T1000 (cell line): ENCODE results near the gene ZNF235.
"Not testable (repeated sequence)": the region's sequence is repeated elsewhere in the genome, so short reads cannot be mapped to it uniquely, and the experiment has no call there.

Experiments used
- DNase-seq: peaks from one replicate; lab custom pipeline; 2025; ENCODE audit warnings: mixed read lengths; lab: John Stamatoyannopoulos, UW

The ZNF235 gene

DNA sequence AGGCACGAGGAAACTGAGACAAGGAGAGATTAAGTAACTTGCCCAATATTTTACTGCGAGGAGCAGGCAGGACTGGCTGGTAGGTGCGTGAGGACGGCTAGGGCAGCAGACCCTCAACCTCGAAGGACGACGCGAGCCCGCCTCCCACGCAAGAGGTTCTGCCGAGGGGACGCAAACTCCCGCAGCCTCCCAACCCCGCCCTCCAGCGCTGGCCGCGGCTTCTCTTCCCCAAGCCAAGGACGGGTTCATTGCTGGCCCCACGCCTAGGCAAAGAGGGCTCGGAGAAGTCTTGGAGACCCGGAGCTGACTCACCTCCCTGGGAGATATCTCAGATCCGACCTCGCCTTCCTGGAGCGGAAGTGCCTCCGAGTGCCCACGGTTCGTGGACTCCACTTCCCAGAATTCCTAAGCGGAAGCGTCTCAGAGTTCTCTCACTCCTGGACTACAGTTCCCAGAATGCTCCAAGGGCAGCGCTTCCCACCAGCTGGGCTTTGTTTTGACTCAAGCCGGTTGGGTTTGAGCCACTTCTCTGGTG is at the start of gene ZNF235:
Gene ZNF235 (minus strand): TSS at position 367 of the 535 bp plus-strand sequence. CDS start 1,621 bp downstream, outside the sequence.
- DNase-seq: peak; percentile 86

DNA sequence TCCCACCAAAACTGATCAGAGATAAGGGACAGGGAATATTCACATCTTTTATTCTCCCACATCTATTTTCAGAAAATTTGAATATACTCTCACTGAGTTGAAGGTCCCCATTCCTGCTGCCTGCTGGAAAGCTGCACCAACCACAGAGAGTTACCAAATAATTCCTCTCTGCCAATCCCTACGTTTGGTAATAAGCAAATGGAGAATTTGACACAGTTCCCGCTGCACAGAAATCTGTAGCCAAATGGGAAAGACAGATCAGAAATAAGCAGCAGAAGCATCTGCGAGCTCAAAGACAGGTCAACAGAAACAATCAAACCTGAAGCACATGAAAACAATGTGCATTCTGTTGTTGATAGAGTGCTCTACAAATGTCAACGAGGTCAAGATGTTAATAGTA is 41.7 kb upstream of the ZNF235 start:
- no peak for DNase-seq

DNA sequence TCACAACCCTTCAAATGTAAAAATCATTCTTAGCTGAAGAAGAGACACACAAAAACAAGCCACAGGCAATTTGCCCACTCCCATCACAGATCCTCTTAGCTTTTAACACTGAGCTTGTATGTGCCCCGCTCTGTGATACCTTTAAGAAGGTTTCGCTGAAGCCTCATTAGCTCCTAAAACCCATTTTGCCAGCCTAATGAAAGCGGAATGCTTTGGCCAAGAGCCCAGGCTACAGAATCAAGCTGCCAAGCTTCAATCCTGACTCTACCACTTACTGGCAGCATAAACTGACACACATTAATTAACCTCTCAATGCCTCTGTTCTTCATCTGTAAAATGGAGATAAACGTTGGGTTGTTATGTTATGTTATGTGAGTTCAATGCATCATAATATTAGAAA is 41.1 kb upstream of the ZNF235 start:
- no peak for DNase-seq

DNA sequence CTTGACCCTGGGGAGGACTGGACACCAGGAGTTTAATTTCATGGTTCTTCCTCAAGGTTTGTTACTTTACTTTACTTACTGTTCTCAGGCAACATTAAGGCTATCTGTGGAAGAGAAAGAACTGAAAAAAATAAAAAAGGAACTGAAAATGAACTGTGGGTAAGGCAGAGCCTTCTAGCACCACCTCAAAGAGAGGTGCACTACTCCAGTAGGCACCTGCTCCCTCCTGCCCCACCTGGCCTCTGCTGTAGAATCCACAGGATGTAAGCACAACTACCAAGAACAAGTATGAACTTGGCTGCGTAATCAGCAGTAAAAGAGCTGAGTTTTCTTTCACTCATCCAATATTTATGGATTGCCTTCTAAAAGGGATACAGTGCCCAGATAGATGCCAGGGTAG is 39.4 kb upstream of the ZNF235 start:
- no peak for DNase-seq

DNA sequence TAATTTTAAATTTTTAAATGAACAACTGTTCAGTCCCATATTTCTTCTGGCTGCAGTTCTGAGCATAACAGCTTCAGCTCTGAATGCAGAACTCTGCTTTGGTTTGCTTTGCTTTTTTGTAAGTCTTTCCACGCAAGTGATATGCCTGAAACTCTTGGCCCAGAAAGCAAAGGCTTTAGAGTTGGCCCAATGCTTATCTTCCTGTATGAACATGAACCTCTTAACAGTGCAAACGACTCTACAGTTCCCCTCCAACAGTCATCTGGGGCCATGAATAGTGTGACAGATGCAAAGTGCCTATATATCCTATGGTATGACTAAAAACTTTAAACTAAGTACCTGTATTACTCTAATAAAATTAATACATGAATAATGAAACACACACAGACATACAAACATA is 37.0 kb upstream of the ZNF235 start:
- no peak for DNase-seq

DNA sequence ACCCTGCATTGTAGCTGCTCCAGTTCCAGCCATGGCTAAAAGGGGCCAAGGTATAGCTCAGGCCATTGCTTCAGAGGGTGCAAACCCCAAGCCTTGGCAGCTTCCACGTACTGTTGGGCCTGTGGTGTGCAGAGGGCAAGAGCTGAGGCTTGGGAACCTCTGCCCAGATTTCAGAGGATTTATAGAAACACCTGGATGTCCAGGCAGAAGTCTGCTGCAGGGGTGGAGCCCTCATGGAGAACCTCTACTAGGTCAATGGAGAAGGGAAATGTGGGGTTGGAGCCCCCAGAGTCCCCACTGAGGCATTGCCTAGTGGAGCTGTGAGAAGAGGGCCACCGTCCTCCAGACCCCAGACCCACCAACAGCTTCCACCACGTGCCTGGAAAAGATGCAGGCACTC is 29.8 kb upstream of the ZNF235 start:
- DNase-seq: not testable (repeated sequence)

DNA sequence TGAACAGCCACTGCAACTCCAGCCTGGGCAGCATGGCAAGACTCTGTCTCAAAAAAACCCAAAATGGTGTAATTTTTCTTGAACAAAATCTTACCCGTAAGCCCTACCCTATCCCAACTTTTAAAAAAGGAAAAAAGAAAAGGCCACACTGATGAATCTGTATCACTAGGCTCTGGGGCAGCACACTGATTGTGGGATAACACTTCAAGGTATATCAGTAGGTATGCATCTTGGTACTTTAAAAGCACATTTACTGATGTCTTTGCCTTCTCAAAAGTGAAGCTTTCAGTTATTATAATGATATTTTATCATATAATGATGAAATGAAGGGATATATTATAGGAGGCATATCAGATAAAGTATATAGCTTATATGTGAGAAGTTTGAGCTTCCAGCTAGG is 27.3 kb upstream of the ZNF235 start:
- no peak for DNase-seq

DNA sequence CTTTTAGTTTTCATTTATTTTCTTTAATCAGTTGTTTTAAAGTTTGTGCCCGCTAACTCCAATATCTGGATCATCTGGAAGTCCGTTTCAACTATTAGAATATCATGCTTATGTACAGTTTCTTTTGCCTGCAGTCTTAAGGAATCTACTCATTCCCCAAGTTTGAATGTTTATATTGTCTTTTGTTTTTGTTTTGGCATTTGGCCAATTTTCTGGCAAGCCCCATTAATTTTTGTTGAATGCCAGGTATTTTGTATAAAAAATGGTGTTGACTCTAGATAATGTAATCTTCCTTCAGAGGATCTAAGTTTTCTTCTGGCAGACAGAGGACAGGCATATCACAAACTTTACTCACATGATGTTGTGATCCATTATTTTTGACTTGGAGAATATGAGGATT is 11.1 kb upstream of the ZNF235 start:
- DNase-seq: no peak

DNA sequence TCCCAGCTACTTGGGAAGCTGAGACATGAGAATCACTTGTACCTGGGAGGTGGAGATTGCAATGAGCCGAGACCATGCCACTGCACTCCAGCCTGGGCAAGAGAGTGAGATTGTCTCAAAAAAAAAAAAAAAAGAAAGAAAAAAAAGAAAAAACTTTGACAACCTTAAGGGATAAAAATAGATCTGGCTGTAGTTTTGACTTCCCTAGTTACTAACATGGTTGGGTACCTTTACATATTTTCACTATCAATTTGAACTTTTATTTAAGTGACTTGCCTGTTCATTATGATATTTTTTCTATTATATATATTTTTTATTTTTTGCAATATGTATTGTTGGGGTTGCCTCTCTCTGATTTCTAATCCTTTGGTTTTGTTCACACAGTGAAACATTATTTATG is 8.4 kb upstream of the ZNF235 start:
- DNase-seq: no peak

DNA sequence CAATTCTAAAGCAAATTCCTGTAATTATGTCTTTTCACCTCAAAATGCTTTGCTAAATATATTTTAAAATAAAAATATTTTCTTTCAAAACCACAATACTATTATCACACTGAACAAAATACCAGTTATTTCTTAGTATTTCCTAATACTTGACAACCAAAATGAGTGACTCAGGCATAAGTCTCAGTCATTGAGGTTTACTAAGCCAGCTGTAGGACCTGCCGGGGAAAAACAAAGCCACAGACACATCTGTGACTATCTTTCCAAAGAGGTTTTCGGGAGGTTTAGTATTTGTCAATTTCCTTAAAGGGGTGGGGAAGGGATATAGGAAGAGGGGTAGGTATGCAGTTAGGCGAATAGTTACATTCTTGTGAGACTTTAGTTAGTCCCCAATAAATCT is 3.2 kb upstream of the ZNF235 start:
- no peak for DNase-seq

DNA sequence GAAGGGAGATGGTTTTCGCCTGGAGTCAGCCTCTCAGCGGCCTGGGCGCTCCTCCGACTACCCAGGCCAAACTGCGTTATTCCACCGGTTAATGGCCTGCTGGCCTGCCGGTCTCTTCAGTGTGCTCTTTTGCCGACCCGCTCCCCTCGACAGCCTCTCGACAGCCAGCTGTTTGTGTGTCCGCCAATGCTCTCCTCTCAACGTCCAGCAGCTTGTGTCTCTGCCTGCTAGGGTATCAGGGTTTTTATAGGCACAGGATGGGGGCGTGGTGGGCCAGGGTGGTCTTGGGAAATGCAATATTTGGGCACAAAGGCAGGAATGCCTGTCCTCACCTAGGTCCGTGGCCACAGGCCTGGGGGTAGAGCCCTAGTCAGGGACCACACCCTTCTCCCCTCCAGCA is 1.5 kb upstream of the ZNF235 start:
- no peak for DNase-seq

DNA sequence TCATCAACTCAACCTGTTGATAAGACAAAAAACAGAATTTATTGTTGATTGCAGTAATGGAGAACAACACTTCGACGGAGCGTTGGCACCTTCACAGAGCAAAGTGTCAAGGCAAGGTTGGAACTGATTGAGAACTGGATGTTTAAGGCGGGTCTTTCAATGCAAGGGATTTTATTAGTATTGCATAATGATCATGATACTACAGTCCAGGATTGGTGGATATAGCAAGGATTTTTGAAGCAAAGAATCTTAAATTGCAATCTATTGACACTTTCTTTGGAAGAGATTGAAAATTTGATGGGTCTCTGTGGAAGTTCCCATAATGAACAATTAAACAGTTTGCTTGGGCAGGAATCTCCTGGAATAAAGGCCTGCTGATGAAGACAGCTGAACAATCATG is 632 bp upstream of the ZNF235 start:
- no peak for DNase-seq

DNA sequence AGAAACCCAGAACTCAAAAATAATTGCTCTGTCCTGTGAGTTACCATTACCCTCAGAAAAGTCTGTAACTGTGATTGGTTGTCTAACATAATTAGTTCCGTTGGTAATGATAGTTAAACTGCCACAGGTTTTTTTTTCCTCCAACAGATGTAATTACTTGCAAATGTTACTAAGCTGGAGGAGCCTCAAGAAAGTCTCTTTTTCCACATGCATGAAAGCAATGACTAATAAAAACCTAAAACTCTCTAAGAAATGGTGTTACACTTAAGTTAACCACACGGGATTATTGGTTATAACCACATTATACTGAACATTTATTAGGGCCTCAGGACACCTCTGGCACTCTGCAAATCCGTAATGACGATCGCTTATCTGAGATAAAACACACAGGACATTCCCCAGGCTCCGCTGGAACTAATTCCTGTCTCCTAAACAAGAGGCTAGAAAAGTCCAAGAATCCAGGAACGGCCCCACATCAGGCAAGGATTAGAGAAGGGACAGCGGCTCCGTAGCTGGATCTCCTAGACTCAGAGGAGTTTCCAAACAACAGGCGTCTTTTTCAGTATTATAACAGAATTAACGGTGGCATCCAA is 753 bp downstream of the ZNF235 start:
- DNase-seq: no peak

DNA sequence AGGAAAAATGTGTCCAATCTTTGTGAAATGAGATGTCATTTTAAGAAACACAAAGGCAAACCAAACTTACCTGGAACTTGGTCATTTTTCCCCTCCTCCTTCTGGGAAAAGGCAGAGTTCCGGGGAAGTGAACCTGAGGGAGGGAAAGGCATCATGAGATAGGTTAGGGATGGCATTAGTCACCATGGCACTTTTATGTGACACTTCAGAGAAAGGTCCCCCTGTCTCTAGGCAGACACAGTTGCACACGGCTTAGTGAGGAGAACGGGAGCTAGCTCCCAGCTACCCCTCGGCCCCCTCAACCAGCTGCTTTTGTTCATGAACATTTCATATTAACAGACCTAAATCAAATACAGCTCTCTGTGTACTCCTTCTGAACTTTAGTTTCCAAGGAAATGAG is 1.5 kb downstream of the ZNF235 start:
- DNase-seq: no peak

DNA sequence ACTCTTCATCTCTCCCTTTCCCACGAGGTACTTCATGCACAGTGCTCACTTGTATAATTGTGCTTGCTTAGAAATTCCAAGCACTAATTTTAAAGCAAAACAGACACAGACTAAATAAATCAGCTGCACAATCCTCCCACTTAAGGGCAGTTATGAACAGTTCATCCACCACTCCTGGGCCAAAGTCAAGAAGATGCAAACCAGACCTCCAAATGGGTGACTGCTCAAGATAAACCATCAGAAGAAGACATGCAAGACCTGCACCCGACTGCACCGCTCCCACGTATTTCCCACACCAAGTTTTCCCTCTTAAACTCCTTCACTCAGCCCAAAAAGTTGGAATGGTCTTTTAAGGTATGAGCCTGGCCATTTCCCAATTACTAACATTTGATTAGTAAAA is 19.9 kb downstream of the ZNF235 start:
- no peak for DNase-seq

DNA sequence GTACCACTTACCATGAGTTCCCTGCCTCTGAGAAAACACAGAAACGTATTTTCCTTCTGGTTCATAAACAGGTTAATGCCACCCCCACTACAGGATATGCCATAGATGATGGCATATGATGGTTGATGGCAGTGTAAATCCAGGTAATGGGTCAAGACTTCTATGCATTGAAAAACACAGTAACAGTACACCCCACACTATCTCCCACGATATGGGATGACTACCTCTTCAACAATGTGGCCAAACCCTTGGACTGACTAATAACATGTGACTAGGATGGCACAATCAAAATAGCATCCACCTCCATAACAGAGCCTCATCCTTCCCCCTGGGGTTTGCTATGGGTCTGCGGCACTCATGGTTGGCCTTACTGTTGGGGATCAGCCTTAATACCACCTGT is 22.0 kb downstream of the ZNF235 start:
- no peak for DNase-seq

DNA sequence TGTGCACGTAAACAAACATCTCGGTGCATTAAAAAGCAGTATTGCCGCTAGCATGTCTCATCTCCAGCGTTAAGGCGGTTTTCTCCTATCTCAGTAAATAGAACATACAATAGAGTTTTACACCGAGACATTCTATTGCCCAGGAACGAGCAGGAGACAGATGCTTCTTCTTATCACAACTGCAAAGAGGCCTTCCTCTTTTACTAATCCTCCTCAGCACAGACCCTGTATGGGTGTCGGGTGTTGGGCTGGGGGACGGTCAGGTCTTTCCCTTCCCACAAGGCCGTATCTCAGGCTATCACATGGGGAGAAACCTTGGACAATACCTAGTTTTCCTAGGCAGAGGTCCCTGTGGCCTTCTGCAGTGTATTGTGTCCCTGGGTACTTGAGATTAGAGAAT is 23.9 kb downstream of the ZNF235 start:
- no peak for DNase-seq

DNA sequence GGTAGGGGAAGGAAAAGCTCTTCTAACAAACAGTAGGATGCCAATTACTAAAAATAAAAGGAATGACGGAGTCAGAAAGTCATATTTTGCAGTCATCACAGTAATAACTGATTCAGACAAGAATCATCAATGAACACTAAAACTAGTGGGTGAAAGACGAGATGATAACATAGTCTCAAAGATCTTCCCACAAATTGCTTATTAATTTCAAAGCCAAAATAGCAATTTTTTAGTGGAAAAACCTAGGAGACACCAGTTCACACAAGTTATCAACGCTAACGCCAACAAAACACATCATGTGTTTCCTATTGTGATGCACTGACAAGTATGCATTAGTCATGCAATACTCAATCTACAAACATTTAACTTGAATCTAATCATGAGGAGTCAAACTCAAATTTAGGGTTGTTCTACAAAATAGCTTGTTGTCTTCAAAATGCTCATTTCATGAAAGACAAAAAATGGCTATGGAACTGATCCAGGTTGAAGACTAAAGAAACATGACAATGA is 26.6 kb downstream of the ZNF235 start:
- no peak for DNase-seq

DNA sequence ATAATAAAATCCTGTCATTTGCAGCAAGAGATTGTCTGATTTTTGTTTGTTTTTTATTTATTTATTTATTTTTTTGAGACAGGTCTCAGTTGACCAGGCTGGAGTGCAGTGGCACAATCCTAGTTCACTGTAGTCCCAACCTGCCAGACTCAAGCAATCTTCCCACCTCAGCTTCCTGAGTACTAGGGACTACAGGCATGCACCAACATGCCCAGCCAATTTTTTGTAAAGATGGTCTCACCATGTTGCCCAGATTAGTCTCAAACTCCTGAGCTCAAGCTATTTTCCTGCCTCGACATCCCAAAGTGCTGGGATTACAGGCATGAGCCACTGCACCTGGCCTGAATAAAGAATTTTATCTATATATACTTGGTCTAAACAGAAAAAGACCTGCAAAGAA is 27.5 kb downstream of the ZNF235 start:
- no peak for DNase-seq

DNA sequence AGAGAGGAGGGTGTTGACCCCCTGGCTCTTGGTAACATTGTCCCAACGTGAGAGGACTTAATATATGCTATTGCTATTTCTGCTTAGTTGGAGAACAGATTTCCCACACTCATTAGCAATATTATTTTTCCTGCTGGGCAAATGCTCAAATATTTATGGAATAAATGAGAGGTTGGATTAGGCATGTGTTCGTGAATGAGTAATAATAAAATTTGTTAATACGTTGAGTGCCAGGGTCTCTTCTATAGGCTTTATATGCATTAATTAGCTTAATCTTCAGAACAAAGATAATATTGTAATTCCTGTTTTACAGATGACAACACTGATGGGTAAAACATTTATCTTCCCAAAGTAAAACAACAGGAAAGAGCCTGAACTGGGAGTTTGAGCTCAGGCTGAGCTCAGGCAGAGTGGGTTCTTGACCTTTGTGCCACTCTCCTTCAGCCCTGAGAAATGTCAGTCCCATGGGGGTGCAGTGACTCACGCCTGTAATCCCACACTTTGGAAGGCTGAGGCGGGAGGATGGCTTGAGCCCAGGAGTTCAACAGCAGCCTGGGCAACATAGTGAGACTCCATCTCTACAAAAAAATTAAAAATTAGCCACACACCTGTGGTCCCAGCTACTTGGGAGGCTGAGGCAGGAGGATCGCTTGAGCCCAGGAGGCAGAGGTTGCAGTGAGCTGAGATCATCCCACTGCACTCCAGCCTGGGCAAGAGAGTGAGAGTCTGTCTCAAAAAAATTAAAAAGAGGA is 44.0 kb downstream of the ZNF235 start:
- no peak for DNase-seq

DNA sequence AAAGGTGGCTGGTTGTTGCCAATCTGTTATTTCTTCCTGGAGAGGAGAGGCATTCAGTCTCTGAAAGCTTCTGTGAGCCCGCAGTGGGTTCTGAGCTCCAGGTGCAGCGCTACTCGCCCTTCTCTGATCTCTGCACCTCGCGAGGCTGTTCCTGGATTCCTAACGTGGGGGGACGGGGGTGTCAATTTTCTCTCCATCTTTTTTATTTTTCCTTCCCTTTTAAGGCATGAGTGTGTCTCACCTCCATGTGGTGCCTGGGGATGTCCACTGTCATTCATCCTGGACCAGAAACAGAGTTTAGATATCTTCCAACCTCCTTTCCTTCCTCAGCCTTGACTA is 44.5 kb downstream of the ZNF235 start:
- no peak for DNase-seq

DNA sequence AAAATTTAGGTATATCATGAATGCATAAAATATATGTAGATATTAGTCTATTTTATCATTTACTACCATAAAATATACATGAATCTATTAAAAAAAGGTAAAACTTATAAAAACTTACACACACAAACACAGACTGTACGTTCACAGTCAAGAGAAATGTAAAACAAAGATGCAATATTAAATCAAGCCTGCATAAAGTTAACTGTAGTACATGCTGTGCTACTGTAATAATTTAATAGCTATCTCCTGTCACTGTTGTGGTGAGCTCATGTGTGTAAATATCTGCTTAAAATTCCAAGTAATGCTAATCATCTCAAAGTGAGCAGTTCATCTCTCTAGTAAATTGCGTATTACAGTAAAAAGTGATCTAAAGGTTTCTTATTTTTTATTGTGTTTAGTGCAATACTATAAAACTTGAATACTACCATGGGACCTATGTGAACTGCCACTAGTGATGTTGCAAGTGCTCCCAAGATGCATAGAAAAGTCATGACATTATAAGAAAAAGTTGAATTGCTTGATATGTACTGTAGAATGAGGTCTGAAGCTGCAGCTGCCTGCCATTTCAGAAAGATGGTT is 45.9 kb downstream of the ZNF235 start:
- DNase-seq: no peak

DNA sequence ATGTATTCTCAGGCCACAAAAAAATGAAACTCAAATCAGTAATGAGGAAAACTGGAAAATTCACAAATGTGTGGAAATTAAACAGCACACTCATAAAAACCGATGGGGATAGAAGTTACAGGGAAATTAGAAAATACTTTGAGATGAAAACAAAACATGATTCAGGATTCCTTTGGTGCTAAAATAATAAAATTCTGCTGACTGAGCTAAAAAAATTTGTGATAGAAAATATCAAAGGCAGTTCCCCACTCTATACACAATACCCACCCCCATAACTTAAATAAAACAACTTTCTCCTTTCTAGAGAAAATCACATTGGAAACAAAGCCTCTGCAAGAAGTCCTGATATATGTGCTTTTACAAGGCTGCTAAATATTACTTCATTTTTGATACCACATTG is 46.7 kb downstream of the ZNF235 start:
- DNase-seq: no peak
